ENCODE results near the gene FAM114A1.

FAM114A1 gene
- 0 to 0.40 reads per million in 2 donors for total RNA-seq

DNA sequence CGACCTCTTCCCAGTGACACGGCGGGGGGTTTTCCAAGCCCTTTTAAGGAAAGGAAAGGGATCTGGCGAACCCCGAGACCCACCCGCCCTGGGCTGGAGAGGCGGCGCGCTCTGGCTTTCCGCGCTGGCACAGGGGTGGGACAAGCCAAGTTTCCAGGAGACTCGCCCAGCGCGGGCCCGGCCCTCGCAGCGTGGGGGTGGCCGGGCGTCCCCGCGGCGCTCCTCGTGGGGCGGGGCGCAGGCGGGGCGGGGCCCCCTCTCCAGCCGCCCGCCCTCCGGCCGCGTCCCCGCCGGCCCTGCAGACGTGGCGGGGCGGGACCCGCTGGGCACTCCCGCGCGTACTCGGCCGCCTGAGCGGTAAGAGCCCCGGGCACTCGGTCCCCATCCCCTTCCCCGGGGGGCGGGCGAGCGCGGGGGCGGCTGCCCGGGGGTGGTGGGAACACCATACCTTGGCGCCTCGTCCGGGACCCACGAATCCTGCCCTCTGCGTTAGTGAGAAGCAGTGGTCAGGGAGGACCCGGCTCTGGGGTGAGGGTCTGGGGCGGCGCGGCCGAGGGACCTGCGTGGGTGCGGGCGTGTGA lies at the start of gene FAM114A1:
TSS of gene FAM114A1 (plus strand) at position 329 of the 581 bp plus-strand sequence. CDS start 10,273 bp downstream, outside the sequence.
- DNase-seq = peak in 1 of 5 experiments; percentile 25

DNA sequence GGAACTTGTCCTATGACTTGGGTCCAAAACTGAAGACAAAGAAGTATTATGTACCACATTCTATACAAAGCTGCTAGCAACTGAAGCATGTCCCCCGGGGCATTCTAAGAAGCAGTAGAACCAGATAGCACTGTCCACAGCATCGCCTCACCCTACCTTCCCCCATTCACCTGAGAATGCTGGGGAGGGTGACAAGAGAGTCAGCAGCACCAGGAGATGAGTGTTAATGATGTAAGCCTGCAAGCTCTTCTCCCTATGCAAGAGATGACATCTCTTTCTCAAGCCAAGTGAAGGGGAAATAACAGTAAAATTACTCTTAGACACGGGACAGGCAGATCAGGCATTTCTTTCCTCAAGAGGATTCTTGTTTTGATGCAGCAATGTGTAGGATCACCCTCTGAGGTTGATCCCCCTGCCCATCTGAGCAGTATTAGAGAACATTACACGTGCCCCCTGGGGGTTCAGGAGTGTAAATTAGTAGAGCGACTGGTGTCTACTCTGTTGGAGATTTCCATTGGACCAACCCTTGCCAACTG lies 49.1 kb upstream of the FAM114A1 start:
- DNase-seq = no peak

DNA sequence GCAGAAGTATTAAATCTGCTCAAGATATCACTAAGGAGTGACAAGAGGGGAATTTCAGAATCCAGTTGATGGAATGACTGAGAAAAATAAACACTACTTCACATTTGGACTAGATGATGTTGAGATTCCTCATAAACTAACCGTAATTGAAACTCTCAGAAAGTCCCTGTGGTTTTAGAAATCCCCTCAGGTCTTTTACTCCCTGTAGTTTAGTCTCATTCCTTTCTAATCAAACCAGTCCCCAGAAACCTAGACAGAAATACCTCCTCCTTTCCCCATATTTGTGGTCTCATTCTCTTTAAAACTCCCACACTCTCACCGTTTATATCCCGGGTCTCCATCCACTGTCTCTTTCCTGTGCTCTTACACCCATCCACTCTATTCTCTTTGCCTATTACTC lies 48.0 kb upstream of the FAM114A1 start:
- DNase-seq = no peak

DNA sequence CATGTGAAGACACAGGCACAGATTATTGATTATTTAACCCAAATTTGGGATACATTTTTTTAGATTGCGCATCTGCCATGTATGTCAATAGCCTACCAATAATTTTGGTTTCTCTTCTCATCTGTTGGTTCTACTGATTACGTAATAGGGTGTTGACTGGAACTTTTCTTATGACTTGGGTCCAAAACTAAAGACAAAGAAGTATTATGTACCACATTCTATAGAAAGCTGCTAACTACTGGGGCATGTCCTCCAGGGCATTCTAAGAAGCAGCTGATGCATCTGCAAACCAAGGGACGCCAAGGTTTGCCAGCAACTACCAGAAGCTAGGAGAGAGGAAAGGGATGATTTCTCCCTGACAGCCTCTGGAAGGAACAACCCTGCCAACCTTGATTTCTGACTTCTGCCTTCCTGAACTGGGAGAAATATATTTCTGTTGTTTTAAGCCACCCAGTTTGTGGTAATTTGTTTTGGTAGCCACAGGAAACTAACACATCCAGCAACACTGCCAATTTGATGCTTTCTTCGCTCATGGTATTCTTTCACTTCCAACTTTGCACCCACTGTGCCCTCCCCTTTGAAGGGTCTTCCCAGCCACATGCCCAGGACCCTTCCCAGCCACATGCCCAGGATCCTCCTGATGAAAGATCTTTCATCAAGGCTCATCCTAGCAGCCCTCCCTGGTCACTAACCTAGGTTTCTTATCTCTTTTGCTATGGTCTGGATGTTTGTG lies 47.1 kb upstream of the FAM114A1 start:
- no peak for DNase-seq

DNA sequence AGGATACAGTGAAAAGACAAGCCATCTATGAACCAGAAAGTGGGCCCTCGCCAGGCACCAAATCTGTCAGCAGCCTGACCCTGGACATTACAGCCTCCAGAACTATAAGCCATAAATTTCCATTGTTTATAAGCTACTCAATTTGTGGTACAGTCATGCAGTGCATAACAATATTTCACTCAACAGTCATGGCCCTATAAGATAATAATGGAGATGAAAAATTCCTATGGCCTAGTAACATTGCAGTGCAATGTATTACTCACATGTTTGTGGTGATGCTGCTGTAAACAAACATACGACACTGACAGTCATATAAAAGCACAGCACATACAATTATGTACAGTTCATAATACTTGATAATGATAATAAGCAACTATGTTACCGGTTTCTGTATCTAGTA lies 45.9 kb upstream of the FAM114A1 start:
- DNase-seq = no peak

DNA sequence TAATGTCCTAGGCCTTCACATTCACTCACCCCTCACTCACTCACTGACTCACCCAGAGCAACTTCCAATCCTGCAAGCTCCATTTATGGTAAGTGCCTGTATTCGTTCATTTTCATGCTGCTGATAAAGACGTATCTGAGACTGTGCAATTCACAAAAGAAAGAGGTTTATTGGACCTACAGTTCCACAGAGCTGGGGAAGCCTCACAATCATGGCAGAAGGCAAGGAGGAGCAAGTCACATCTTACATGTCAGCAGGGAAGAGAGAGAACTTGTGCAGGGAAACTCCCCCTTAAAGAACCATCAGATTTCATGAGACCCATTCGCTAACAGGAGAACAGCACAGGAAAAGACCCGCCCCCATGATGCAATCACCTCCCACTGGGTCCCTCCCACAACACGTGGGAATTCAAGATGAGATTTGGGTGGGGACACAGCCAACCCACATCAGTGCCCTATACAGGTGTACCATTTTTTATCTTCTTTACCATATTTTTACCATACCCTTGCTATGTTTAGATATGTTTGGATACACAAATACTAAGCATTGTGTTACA lies 44.8 kb upstream of the FAM114A1 start:
- DNase-seq = no peak

DNA sequence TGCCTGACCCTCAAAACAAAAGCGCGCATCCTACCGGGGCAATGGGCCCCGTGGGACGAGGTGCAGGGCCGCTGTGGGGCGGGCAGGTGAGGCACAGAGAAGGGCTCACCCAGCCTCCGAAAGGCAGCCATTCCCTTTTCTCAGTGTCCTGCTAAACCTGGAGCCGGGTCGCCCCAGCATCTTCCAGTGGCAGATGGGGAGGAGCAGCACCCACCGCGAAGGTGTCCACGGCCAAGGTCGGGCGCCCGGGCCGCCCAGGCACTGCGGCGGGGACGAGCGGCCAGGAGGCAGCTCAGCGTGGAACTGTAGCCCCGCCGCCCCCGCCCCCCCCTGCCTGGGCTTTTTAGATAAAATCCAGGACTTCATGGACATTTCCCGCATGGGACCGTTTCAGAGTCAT lies 43.8 kb upstream of the FAM114A1 start:
- DNase-seq = no peak

DNA sequence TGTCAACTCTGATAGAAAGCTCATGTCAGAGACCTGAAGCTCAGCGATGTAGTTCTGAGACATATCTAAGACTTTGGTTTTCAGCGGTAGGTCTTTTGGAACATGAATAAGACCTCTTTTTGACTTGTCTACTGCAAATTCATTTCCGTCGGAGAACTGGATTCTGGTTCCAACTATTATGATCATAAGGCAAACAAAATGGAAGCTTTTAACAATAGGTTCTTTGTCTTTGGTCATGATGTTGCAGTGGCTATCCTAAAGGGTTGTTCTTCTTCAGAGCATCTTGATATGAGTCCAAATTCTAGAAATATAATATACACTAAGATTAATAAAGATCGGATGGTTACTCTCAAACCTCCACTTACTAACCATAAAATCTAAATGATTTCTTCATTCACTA lies 38.4 kb upstream of the FAM114A1 start:
- DNase-seq = no peak

DNA sequence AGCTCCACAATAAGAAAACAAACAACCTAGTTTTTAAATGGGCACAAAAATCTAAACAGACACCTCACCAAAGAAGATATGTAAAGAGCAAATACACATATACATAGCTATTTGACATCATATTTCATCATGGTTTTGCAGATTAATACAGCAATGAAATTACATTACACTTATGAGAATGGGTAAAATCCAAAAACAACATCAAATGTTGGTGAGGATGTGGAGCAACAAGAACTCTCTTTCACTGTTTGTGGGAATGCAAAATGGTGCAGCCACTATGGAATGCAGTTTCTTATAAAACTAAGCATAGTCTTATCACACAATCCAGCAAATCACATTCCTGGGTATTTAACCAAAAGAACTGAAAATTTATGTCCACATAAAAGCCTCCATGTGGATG lies 36.0 kb upstream of the FAM114A1 start:
- DNase-seq = no peak

DNA sequence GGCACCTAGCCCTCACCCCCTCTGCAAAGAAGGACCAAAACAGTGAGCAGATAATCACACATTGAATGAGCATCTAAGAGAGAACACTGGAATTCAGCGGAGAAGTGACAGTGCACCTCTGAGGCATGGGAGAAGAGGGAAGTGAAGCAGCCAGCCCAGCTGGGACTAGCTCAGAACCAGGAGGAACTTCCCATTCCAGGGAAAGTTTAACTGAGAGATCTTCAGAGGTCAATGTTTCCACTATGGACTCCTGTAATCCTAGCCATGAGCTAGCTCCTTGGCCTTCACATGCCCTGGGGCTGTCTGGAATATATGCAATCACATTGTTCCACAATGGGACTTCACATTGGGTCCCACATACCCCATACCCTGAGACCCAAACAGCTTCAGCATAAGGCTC lies 35.4 kb upstream of the FAM114A1 start:
- no peak for DNase-seq

DNA sequence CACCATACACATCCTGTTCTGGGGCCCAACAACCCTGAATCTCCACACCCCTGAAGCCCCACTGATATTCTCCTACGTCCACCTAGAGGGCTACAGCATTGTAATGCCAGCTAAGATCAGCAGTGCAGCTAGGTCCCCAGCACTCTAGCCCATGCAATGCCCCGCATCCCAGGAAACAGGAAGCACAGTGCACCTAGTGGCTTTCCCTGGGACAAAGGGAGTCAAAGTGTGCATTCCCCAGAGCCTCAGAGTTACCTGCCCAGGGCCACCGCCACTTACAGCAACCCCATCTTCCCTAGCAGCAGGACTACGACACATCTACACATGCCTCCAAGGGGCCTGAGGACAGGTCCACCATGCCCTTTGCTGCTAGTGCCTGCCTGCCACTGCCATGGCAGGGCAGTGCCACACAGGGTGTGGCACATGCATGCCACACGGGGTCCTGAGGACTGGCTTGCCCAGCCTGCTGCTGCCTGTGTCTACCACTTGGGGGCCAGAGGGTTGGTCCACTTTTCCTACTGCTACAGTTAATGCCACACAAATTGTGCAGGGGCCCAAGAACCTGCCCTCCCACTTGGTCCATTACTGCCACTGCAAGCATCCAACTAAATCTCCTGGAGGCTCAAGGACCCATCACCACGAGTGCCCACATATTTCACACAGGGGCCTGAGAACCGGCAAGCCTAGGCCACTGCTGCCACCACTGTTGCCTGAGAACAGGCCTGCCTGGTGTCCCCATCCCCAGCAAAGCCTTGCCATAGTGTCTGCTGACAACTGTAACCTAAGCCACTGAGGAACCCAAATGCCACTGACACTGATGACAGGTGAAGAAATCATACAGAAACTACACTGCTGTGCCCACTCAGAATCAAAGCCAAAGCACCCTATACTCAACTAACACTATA lies 34.7 kb upstream of the FAM114A1 start:
- no peak for DNase-seq

DNA sequence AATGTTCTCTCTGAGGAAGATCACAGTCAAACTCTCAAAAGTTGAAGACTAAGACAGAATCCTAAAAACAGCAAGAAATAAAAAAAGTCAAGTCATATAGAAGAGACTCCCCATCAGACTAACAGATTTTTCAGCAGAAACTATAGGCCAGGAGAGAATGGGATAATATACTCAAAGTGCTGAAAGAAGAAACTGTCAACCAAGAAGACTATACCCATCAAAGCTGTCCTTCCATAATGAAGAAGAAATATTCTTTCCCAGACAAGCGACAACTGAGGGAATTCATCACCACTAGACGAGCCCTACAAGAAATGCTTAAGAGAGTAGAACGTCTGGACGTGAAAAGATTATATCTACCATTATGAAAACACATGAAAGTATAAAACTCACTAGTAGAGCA lies 33.0 kb upstream of the FAM114A1 start:
- DNase-seq = no peak

DNA sequence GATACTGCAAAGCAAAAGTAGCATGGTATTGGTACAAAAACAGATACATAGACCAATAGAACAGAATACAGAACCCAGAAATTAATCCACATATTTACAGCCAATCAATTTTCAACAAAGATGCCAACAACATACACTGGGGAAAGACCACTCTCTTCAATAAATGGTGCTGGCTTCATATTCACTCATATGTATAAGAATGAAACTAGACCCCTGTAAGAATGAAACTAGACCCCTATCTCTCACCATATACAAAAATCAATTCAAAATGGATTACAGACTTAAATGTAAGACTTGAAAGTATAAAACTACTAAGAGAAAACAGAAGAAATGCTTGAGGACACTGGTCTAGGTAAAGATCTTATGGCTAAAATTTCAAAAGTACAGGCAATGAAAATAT lies 30.3 kb upstream of the FAM114A1 start:
- no peak for DNase-seq

DNA sequence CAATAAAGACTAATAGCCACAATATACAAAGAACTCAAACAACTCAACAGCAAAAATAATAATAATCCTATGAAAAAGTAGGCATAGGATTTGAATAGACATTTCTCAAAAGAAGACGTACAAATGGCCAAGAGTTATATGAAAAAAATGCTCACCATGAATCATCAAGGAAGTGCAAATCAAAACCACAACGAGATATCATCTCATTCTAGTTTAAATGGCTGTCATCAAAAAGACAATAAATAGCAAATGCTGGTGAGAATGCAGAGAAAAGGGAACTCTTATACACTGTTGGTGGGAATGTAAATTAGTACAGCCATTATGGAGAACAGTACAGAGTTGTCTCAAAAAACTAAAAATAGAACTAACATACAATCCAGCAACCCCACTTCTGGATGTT lies 29.8 kb upstream of the FAM114A1 start:
- peak in 2 of 5 experiments; percentile 15 to 62 for DNase-seq

DNA sequence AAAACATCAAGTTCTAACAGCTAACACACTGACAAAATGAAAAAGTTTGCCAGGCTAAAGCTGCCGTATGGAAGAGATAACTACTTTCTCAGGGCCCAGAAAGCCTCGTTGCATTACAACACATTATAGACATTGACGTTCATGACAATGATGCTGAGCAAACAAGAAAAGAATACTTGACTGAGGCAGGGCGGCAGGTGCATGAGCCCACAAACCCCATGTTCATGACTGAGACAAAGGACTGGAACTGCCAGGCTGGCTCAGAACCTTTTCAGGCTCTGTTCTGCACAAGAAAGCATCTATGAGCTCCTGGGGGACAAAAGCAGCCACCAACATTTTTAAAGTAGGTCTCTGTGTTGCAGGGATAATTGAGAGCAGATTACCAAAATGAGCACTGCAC lies 24.6 kb upstream of the FAM114A1 start:
- DNase-seq = no peak

DNA sequence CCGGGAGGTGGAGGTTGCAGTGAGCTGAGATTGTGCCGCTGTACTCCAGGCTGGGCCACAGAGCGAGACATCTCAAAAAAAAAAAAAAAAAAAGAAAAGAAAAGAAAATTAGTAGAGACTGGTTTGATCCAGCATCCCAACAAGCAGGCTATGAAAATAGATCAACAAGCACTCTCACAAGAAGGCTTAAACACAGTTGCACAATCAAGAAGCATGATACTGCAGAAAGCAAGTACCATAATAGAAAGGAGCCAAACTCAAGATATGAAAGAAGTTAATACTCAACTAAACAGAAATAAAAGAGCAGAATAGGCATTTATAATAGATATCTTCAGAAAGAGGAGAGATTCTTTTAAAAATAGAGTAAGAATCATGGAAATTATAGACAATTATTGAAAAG lies 21.6 kb upstream of the FAM114A1 start:
- no peak for DNase-seq

DNA sequence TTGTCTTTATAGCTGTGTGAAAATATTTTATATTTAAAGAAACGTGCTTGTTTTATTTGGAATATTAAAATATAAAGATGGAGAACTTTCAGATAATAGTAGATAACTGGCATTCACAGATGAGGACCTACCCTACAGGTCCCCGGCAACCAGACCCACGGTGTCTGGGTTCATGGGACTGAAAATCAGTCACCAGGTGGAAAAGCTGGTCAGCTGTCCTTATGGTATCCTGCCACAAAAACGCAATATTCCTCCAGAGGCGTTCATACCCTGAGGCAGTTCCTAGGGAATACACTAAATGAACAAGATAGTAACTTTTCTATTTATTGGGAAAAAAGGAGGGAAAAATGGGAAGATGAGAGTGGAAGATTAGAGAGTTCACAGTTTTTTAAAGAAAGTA lies 12.1 kb upstream of the FAM114A1 start:
- DNase-seq = no peak

DNA sequence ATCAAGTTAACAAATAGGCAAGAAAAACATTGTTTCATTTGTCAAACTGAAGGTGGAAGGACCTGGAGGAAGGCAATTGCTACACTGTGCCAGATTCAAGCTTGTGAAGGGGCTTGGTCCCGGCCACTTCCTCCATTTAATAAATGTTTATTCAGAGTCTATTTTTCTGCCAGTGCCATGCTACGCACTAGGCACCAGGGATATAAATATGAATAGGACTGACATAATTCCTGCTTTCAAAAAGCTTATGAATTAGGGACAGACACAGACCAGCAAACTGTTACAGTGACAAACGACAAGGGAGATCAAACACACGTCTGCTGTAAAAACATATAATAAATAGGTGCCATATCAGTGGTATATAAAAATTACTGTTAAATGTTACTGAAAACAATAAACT lies 11.6 kb upstream of the FAM114A1 start:
- peak in 1 of 5 experiments; percentile 59 for DNase-seq

DNA sequence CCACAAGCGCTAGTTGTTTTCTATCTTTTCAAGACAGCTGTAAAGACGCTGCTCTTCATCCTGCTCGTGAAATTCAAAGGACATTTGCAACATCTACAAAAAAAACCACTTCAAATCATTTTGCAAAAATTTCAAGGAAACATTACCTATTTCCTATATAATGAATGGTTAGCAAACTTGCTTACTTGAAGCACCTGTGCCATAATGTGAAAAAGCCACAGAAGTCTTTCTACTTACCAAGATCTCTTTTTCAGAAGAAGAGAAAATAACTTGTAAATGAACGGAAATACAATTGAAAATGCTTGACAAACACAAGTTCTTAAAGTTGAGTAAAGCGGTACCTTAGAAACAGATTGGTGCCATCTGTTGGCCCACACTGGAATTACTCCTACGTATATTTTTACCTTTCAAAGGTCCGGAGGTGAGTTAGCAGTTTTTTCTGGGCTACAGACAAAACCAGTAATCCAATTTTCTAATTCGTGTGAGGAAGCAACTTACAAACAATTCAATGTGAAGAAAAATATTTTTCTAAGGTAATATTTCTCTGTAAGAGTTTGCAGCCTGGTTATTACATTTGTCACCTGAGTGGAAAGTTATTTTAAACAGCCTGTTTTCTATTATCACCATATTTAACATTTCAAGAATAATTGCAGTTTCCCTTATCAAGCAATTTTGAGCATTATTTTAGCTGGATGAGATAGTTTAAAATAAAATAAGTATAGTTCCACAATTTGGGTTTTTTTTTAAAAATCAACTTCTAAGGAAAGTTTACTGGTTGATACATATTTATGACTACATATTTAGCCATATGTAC lies 10.9 kb upstream of the FAM114A1 start, which contains the start of gene TLR6:
TSS of gene TLR6 (minus strand) at position 294 of the 814 bp plus-strand sequence. CDS start 27,344 bp downstream, outside the sequence.
- peak in 4 of 5 experiments; percentile 36 to 86 (median 44) for DNase-seq

DNA sequence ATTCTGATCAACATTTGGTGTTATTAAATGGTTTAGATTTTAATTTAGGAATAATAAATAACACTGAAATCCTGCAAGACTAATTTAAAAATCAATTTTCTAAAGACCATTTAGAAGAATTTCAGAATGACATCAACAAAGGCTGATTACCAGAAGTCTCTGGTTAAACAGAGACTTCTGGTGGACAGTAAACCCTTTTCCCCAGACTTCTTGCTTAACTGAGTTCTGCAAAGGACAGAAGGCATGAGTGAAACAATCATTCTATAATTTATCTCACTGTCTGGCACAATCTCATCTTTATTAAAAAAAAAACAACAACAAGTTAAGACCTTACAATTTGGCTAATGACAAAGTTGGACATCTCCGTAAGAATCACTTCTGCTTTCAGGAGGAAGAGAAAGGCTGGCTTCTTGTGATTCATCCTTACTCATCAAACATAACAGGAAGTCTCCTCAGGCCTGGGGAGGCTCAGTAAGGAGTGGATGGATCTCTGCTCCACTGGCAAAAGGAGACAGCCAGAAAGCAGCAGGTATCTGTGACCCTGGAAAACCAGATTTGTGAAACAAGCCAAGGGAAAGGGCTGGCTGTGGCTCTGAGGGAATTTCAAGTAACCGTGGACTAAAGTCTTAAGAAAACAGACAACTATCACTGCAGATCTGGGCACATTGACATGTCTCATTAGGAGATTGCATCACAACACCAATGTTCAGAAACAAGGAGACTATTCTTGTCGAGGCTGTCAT lies 10.1 kb upstream of the FAM114A1 start:
- no peak for DNase-seq

DNA sequence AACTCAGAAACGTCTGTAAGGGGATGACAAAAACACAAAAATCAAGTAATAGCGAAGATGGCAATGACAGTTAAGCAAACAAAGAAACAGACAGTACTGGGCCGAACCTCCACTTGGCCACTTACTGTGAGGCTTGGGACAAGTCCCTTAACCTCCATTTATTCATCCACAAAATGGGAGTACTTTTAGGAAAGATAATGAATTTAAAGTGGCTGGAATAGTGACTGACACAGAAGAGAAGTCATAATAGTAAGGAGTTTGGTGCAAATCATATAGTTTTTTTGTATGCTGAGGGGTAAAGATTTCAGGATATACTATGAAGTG lies 9.5 kb upstream of the FAM114A1 start:
- no peak for DNase-seq
